BJ (cell line): ENCODE data around the gene B4GALT1. TPM values are rescaled to one million over a fixed set of nuclear protein-coding genes. Genes with fewer than 3 reads are reported as not detected.

Experiments used
- CTCF ChIA-PET: fragments of 350-600 bp; formaldehyde crosslinking; extraction: SDS; loops from one replicate; lab custom pipeline; 2021; ENCODE audit warnings: antibody characterized with exemption, inconsistent platforms; lab: Yijun Ruan, JAX
- POLR2A ChIA-PET: fragments of 300-600 bp; sonication (Branson Sonifier 250); formaldehyde crosslinking; extraction: SDS; loops from one replicate; lab custom pipeline; 2021; ENCODE audit warnings: antibody characterized with exemption; lab: Charles Lee
- DNase-seq: peaks from one replicate; pipeline ENCODE4 v3.0.0-alpha.2; 2011; ENCODE audit warnings: low read depth
- H3K27me3 ChIP-seq: 2 replicates; pipeline ENCODE4 v1.6.0; 2011; ENCODE audit warnings: low read length; ENCODE audit not compliant: control insufficient read depth, insufficient read depth
- H3K36me3 ChIP-seq: 2 replicates; pipeline ENCODE4 v1.5.1; 2011; ENCODE audit warnings: low read length; ENCODE audit not compliant: control insufficient read depth, insufficient read depth
- H3K4me3 ChIP-seq: 2 replicates; pipeline ENCODE4 v1.5.1; 2011; ENCODE audit warnings: low read depth, mild to moderate bottlenecking, control low read depth, low read length
- CTCF ChIP-seq: IDR thresholded peaks from 2 replicates; pipeline ENCODE4 v1.5.1; 2011; ENCODE audit warnings: low read depth, mild to moderate bottlenecking, control low read depth, inconsistent platforms, low read length, moderate library complexity; ENCODE audit not compliant: insufficient read depth
- polyA plus RNA-seq: library from polyadenylated mRNA; depleted of rRNA; stranded (reverse); fragments of >200 nt; gene quantifications from 2 replicates; pipeline ENCODE4 v1.2.3, GENCODE V29; 2011

The B4GALT1 gene
- polyA plus RNA-seq, 1 experiment = 85.6 TPM

GRCh38 chr9:33110686-33111085 is 56.5 kb downstream of the B4GALT1 start:
- DNase-seq = no peak
- H3K36me3 ChIP-seq = peaks cover 21% of the 10 kb centered on the region
- no peak overlapping the region for H3K4me3 ChIP-seq
- no peaks in the 10 kb centered on the region for H3K27me3 ChIP-seq
- CTCF ChIA-PET = no interaction called here
- TF ChIP-seq CTCF = no peak
- POLR2A ChIA-PET = no interaction called here

- Histone ChIP-seq H3K27me3 (no peaks in the 10 kb centered on the region), H3K4me3 (no peak overlapping the region), H3K36me3 (peaks cover 19% of the 10 kb centered on the region)
- TF ChIP-seq CTCF = no peak
- DNase-seq = no peak
- CTCF ChIA-PET = interaction anchor here (1.0 to 1.2 kb wide), 2 partner anchors 17 to 48 kb away, joined by 3 to 7 read pairs; no protein-coding TSS in a partner anchor
- POLR2A ChIA-PET = no interaction called here
These were observed 57.1 kb downstream of the B4GALT1 start for GRCh38 chr9:33109850-33110595.

GRCh38 chr9:33109097-33109496 is 58.0 kb downstream of the B4GALT1 start:
- DNase-seq = no peak
- TF ChIP-seq CTCF = no peak
- no peaks in the 10 kb centered on the region for H3K27me3 ChIP-seq
- no peak overlapping the region for H3K4me3 ChIP-seq
- ChIA-PET CTCF (interaction anchor here (1.0 to 1.2 kb wide), 2 partner anchors 18 to 49 kb away, joined by 3 to 7 read pairs; no protein-coding TSS in a partner anchor), POLR2A (no interaction called here)
- H3K36me3 ChIP-seq = peaks cover 12% of the 10 kb centered on the region

GRCh38 chr9:33108472-33108871 is 58.7 kb downstream of the B4GALT1 start:
- Histone ChIP-seq H3K27me3 (no peaks in the 10 kb centered on the region), H3K4me3 (no peak overlapping the region), H3K36me3 (peaks cover 11% of the 10 kb centered on the region)
- CTCF ChIA-PET = interaction anchor here (1.2 kb wide), 1 partner anchor 50 kb away, joined by 3 read pairs; no protein-coding TSS in a partner anchor
- no peak for TF ChIP-seq CTCF
- POLR2A ChIA-PET = no interaction called here
- no peak for DNase-seq

GRCh38 chr9:33107762-33108161 is 59.4 kb downstream of the B4GALT1 start:
- TF ChIP-seq CTCF = no peak
- no peak overlapping the region for H3K4me3 ChIP-seq
- no peak for DNase-seq
- peaks cover 9% of the 10 kb centered on the region for H3K36me3 ChIP-seq
- CTCF ChIA-PET = interaction anchor here (1.3 kb wide), 1 partner anchor 25 kb away, joined by 3 read pairs; no protein-coding TSS in a partner anchor
- no peaks in the 10 kb centered on the region for H3K27me3 ChIP-seq
- POLR2A ChIA-PET = interaction anchor here (0.6 kb wide), 2 partner anchors 182 to 307 kb away, joined by 7 read pairs; no protein-coding TSS in a partner anchor
